A673 (cell line): ENCODE data around the gene OLA1. TPM values are rescaled to one million over a fixed set of nuclear protein-coding genes. Genes with fewer than 3 reads are reported as not detected.

Experiments used
- BruUV-seq: library from RNA; stranded (reverse); fragments of 400-500 nt; replicated peaks from 2 replicates; lab custom pipeline; 2021; lab: Mats Ljungman, UMichigan
- CTCF ChIA-PET: fragments of 300-600 bp; sonication (Branson Sonifier 250); formaldehyde crosslinking; loops from one replicate; lab custom pipeline; 2022; ENCODE audit warnings: antibody characterized with exemption; lab: Charles Lee
- POLR2A ChIA-PET: fragments of 300-600 bp; sonication (Branson Sonifier 250); formaldehyde crosslinking; loops from one replicate; lab custom pipeline; 2022; ENCODE audit warnings: antibody characterized with exemption; ENCODE audit not compliant: low non-redundant PET; lab: Charles Lee
- DNase-seq: peaks from one replicate; pipeline ENCODE4 v3.0.0-alpha.2; 2015; ENCODE audit warnings: low spot score
- H3K27ac ChIP-seq: fragments of 200-600 bp; sonication (generic); 2 replicates; pipeline ENCODE4 v1.5.1; 2016; ENCODE audit warnings: mixed run types, low read depth, mild to moderate bottlenecking, mixed read lengths, antibody characterized with exemption, low read length; ENCODE audit not compliant: poor library complexity, severe bottlenecking
- H3K27me3 ChIP-seq: fragments of 200-600 bp; sonication (generic); replicated peaks from 2 replicates; pipeline ENCODE4 v1.6.1; 2017; ENCODE audit warnings: mixed run types, low read depth, mild to moderate bottlenecking, mixed read lengths, antibody characterized with exemption, low read length; ENCODE audit not compliant: insufficient read depth, poor library complexity
- H3K36me3 ChIP-seq: fragments of 200-600 bp; sonication (generic); 2 replicates; pipeline ENCODE4 v1.6.1; 2016; ENCODE audit warnings: mixed run types, mild to moderate bottlenecking, mixed read lengths, antibody characterized with exemption, low read length; ENCODE audit not compliant: insufficient read depth, poor library complexity, severe bottlenecking
- H3K4me1 ChIP-seq: fragments of 200-600 bp; sonication (generic); 2 replicates; pipeline ENCODE4 v1.6.1; 2017; ENCODE audit warnings: mixed run types, mild to moderate bottlenecking, mixed read lengths, antibody characterized with exemption, low read length; ENCODE audit not compliant: insufficient read depth, poor library complexity, severe bottlenecking
- H3K4me3 ChIP-seq: fragments of 200-600 bp; sonication (generic); 2 replicates; pipeline ENCODE4 v1.5.1; 2016; ENCODE audit warnings: low read depth, mixed run types, mild to moderate bottlenecking, mixed read lengths, low read length; ENCODE audit not compliant: poor library complexity, severe bottlenecking
- H3K9me3 ChIP-seq: fragments of 200-600 bp; sonication (generic); 2 replicates; pipeline ENCODE4 v1.6.1; 2016; ENCODE audit warnings: mixed run types, low read depth, mild to moderate bottlenecking, mixed read lengths, antibody characterized with exemption, low read length; ENCODE audit not compliant: poor library complexity, severe bottlenecking
- EZH2 ChIP-seq: fragments of 200-600 bp; sonication (generic); IDR thresholded peaks from 2 replicates; pipeline ENCODE4 v1.6.1; 2017; ENCODE audit warnings: borderline replicate concordance, low read depth, mild to moderate bottlenecking, mixed read lengths, antibody characterized with exemption, low read length; ENCODE audit not compliant: poor library complexity, severe bottlenecking
- intact Hi-C: fragments of 100-400 bp; cut with micrococcal nuclease; formaldehyde crosslinking; loops from one replicate; pipeline ENCODE4 v1.10.0; 2022; ENCODE audit not compliant: unreplicated experiment
- total RNA-seq: library from RNA; stranded (reverse); gene quantifications from 2 replicates; pipeline ENCODE4 v1.2.3, GENCODE V29; 2021
- TF ChIP-seq, protein P1 (sequence below): fragments of 300-800, 200-600 bp; sonication (generic); conservative IDR thresholded peaks from 2 replicates; pipeline ENCODE4 v1.5.1; 2017; ENCODE audit warnings: low read depth, mild to moderate bottlenecking, antibody characterized with exemption, low read length, moderate library complexity, mixed read lengths

OLA1 gene
- total RNA-seq, 1 experiment from 2014 or later, result 174 TPM

GRCh38 chr2:174031226-174031625, 217.1 kb downstream of the OLA1 start:
- TF ChIP-seq, protein P1, sequence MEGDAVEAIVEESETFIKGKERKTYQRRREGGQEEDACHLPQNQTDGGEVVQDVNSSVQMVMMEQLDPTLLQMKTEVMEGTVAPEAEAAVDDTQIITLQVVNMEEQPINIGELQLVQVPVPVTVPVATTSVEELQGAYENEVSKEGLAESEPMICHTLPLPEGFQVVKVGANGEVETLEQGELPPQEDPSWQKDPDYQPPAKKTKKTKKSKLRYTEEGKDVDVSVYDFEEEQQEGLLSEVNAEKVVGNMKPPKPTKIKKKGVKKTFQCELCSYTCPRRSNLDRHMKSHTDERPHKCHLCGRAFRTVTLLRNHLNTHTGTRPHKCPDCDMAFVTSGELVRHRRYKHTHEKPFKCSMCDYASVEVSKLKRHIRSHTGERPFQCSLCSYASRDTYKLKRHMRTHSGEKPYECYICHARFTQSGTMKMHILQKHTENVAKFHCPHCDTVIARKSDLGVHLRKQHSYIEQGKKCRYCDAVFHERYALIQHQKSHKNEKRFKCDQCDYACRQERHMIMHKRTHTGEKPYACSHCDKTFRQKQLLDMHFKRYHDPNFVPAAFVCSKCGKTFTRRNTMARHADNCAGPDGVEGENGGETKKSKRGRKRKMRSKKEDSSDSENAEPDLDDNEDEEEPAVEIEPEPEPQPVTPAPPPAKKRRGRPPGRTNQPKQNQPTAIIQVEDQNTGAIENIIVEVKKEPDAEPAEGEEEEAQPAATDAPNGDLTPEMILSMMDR, result no peak
- TF ChIP-seq EZH2, result no peak
- Histone ChIP-seq H3K4me3 (no peak overlapping the region), H3K27ac (no peak overlapping the region), H3K27me3 (no peaks in the 10 kb centered on the region), H3K9me3 (no peaks in the 10 kb centered on the region), H3K36me3 (no peaks in the 10 kb centered on the region), H3K4me1 (no peaks in the 10 kb centered on the region)
- intact Hi-C loops, result loop anchor here (10.0 kb wide), 1 partner anchor 626 kb away; no protein-coding TSS in a partner anchor
- POLR2A ChIA-PET, result no interaction called here
- CTCF ChIA-PET, result no interaction called here
- no TSS peak for BruUV-seq
- DNase-seq, result no peak

DNA sequence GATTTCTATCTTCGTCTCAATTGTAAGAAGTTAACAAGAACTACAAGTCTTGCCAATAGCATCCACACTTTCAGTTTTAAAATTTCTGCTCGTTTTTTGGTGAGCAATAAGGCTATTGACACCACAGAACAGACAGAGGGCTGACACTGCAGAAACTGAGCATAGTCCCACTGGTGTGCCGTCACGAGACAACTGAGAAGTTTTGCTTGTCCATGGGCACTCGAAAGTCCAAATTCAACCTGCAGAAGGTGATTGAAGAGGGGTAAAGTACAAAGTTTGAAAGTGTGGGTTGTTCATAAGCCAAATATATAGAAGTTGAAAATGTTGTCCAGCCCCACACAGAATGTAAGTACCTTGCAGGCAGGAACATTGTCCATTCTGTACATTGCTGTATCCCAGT, 219.4 kb downstream of the OLA1 start:
- H3K9me3 ChIP-seq, result no peaks in the 10 kb centered on the region
- no peak for DNase-seq
- H3K4me3 ChIP-seq, result no peak overlapping the region
- TF ChIP-seq EZH2, result no peak
- TF ChIP-seq, protein P1, result no peak
- BruUV-seq, result no TSS peak
- H3K27ac ChIP-seq, result no peak overlapping the region
- H3K36me3 ChIP-seq, result no peaks in the 10 kb centered on the region
- no peaks in the 10 kb centered on the region for H3K27me3 ChIP-seq
- H3K4me1 ChIP-seq, result peaks cover 20% of the 10 kb centered on the region
- intact Hi-C loops, result no loop called here
- CTCF ChIA-PET, result no interaction called here
- POLR2A ChIA-PET, result interaction anchor here (0.6 kb wide), 1 partner anchor 240 kb away, joined by 14 read pairs; no protein-coding TSS in a partner anchor

GRCh38 chr2:174027956-174028355, 220.4 kb downstream of the OLA1 start:
- ChIA-PET CTCF (no interaction called here), POLR2A (no interaction called here)
- Histone ChIP-seq H3K4me1 (peaks cover 27% of the 10 kb centered on the region), H3K27ac (no peak overlapping the region), H3K27me3 (no peaks in the 10 kb centered on the region), H3K36me3 (no peaks in the 10 kb centered on the region), H3K4me3 (no peak overlapping the region), H3K9me3 (no peaks in the 10 kb centered on the region)
- DNase-seq, result no peak
- intact Hi-C loops, result no loop called here
- no TSS peak for BruUV-seq
- TF ChIP-seq EZH2, result no peak
- TF ChIP-seq, protein P1, result no peak
